ENCODE data around the gene CAMK4.

GRCh38 chr5:111472579-111472978 lies 248.4 kb downstream of the CAMK4 start:
- TF ChIP-seq POLR2A (IDR thresholded peaks at IDR 0.05) = no peak
- TF ChIP-seq, protein P1, sequence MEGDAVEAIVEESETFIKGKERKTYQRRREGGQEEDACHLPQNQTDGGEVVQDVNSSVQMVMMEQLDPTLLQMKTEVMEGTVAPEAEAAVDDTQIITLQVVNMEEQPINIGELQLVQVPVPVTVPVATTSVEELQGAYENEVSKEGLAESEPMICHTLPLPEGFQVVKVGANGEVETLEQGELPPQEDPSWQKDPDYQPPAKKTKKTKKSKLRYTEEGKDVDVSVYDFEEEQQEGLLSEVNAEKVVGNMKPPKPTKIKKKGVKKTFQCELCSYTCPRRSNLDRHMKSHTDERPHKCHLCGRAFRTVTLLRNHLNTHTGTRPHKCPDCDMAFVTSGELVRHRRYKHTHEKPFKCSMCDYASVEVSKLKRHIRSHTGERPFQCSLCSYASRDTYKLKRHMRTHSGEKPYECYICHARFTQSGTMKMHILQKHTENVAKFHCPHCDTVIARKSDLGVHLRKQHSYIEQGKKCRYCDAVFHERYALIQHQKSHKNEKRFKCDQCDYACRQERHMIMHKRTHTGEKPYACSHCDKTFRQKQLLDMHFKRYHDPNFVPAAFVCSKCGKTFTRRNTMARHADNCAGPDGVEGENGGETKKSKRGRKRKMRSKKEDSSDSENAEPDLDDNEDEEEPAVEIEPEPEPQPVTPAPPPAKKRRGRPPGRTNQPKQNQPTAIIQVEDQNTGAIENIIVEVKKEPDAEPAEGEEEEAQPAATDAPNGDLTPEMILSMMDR (IDR thresholded peaks at IDR 0.05) = no peak
